ENCODE results near the gene PANK1. TPM values are rescaled to one million over a fixed set of nuclear protein-coding genes. Genes with fewer than 3 reads are reported as not detected.
"Not testable (repeated sequence)": the region's sequence is repeated elsewhere in the genome, so short reads cannot be mapped to it uniquely, and the experiment has no call there.

Gene PANK1
- total RNA-seq, 1 donor from 2014 or later, result 1.8 TPM

- TF ChIP-seq CTCF (IDR thresholded peaks at IDR 0.05), result no peak
Observed at GRCh38 chr10:89547853-89548513, 97.1 kb downstream of the PANK1 start.

GRCh38 chr10:89546651-89547050 is 98.4 kb downstream of the PANK1 start:
- H3K4me3 Mint-ChIP-seq; H3K4me1 Mint-ChIP-seq; DNase-seq; POLR2A ChIA-PET; ATAC-seq (ENCODE audit: low read depth); H3K36me3 Mint-ChIP-seq (ENCODE audit: low read depth); H3K27ac Mint-ChIP-seq; H3K9me3 Mint-ChIP-seq; intact Hi-C loops (cut with micrococcal nuclease): not testable (repeated sequence)
- peaks cover 13% of the 10 kb centered on the region for H3K27me3 Mint-ChIP-seq
- CTCF ChIA-PET, result interaction anchor here (0.7 kb wide), 1 partner anchor 10 kb away, joined by 3 read pairs; no protein-coding TSS in a partner anchor

More at GRCh38 chr10:89547853-89548513, 97.1 kb downstream of the PANK1 start:
- peaks cover 7% of the 10 kb centered on the region for H3K27me3 Mint-ChIP-seq
- intact Hi-C loops (cut with micrococcal nuclease), result no loop called here
- DNase-seq (no peak), ATAC-seq (ENCODE audit: low read depth) (no peak)
- no peak overlapping the region for H3K27ac Mint-ChIP-seq
- H3K4me1 Mint-ChIP-seq, result no peaks in the 10 kb centered on the region
- H3K9me3 Mint-ChIP-seq, result no peaks in the 10 kb centered on the region
- ChIA-PET CTCF (no interaction called here), POLR2A (no interaction called here)
- no peak overlapping the region for H3K4me3 Mint-ChIP-seq
- H3K36me3 Mint-ChIP-seq (ENCODE audit: low read depth), result no peaks in the 10 kb centered on the region

GRCh38 chr10:89543841-89544240 is 101.2 kb downstream of the PANK1 start:
- TF ChIP-seq CTCF (IDR thresholded peaks at IDR 0.05), result no peak
- CTCF ChIA-PET, result no interaction called here

GRCh38 chr10:89540420-89540949 is 104.6 kb downstream of the PANK1 start:
- intact Hi-C loops (cut with micrococcal nuclease), result no loop called here
- CTCF ChIA-PET, result no interaction called here
- peaks cover 45% of the 10 kb centered on the region for H3K27me3 Mint-ChIP-seq
- H3K36me3 Mint-ChIP-seq (ENCODE audit: low read depth), result no peaks in the 10 kb centered on the region
- no peak overlapping the region for H3K27ac Mint-ChIP-seq
- ATAC-seq (ENCODE audit: low read depth) (no peak), DNase-seq (no peak)
- H3K9me3 Mint-ChIP-seq, result no peaks in the 10 kb centered on the region
- no peak for TF ChIP-seq CTCF (IDR thresholded peaks at IDR 0.05)
- POLR2A ChIA-PET, result no interaction called here
- peaks cover 5% of the 10 kb centered on the region for H3K4me1 Mint-ChIP-seq
- no peak overlapping the region for H3K4me3 Mint-ChIP-seq

More at GRCh38 chr10:89543841-89544240, 101.2 kb downstream of the PANK1 start:
- ATAC-seq (ENCODE audit: low read depth), result no peak
- no peak overlapping the region for H3K27ac Mint-ChIP-seq
- peaks cover 26% of the 10 kb centered on the region for H3K27me3 Mint-ChIP-seq
- H3K36me3 Mint-ChIP-seq (ENCODE audit: low read depth), result no peaks in the 10 kb centered on the region
- no peaks in the 10 kb centered on the region for H3K4me1 Mint-ChIP-seq
- DNase-seq, result no peak
- H3K9me3 Mint-ChIP-seq, result no peaks in the 10 kb centered on the region
- intact Hi-C loops (cut with micrococcal nuclease), result no loop called here
- no peak overlapping the region for H3K4me3 Mint-ChIP-seq
- POLR2A ChIA-PET, result no interaction called here

- ChIA-PET POLR2A (no interaction called here), CTCF (no interaction called here)
- Mint-ChIP-seq H3K9me3 (no peaks in the 10 kb centered on the region), H3K36me3 (ENCODE audit: low read depth) (no peaks in the 10 kb centered on the region), H3K27me3 (peaks cover 53% of the 10 kb centered on the region), H3K27ac (no peak overlapping the region), H3K4me3 (no peak overlapping the region), H3K4me1 (peaks cover 13% of the 10 kb centered on the region)
- DNase-seq, result no peak
- intact Hi-C loops (cut with micrococcal nuclease), result no loop called here
- no peak for TF ChIP-seq CTCF (IDR thresholded peaks at IDR 0.05)
- ATAC-seq (ENCODE audit: low read depth), result no peak
Observed at GRCh38 chr10:89537364-89537763, 107.7 kb downstream of the PANK1 start.
